Esophagus squamous epithelium (tissue), 5 donors: ENCODE data around the gene PSMB2. TPM values are rescaled to one million over a fixed set of nuclear protein-coding genes. Genes with fewer than 3 reads are reported as not detected.

ENCODE experiments used
- DNase-seq: peaks from one replicate; lab custom pipeline; 2025; lab: John Stamatoyannopoulos, UW
- H3K27ac ChIP-seq, 4 donors: fragments of 200-600 bp; sonication (generic); one replicate each; pipeline ENCODE4 v1.5.1; 2016 to 2019; ENCODE audit warnings: mild to moderate bottlenecking in 1 of 4
- H3K27me3 ChIP-seq, 4 donors: fragments of 200-600 bp; sonication (generic); 1 replicate in 3 of 4; 2 replicates in 1 of 4; pipeline versions ENCODE4 v1.5.1 to v1.6.0; 2017 to 2021; ENCODE audit warnings: antibody characterized with exemption in 1 of 4
- H3K36me3 ChIP-seq, 3 donors: fragments of 200-600 bp; sonication (generic); one replicate each; pipeline ENCODE4 v1.5.1; 2016 to 2019
- H3K4me1 ChIP-seq, 3 donors: fragments of 200-600 bp; sonication (generic); one replicate each; pipeline ENCODE4 v1.5.1; 2017 to 2019
- H3K4me3 ChIP-seq, 4 donors: fragments of 200-600 bp; sonication (generic); 1 replicate in 3 of 4; 2 replicates in 1 of 4; pipeline ENCODE4 v1.5.1; 2016 to 2019; ENCODE audit warnings: mild to moderate bottlenecking in 2 of 4, moderate library complexity in 1 of 4
- H3K9me3 ChIP-seq, 3 donors: fragments of 200-600 bp; sonication (generic); one replicate each; pipeline ENCODE4 v1.5.1; 2016 to 2019
- CTCF ChIP-seq, 6 experiments: fragments of 450-650 bp in 4 of 6; fragments of 200-600 bp in 2 of 6; sonication (generic) in 2 of 6; IDR thresholded peaks; one replicate each; pipeline ENCODE4 v1.5.1; 2016 to 2019; ENCODE audit warnings: antibody characterized with exemption in 6 of 6, mild to moderate bottlenecking in 4 of 6, moderate library complexity in 4 of 6
- POLR2A ChIP-seq, 4 donors: fragments of 450-650 bp; IDR thresholded peaks; one replicate each; pipeline ENCODE4 v1.6.1; 2017; ENCODE audit warnings: antibody characterized with exemption in 4 of 4, mild to moderate bottlenecking in 4 of 4, moderate library complexity in 3 of 4
- WGBS, 2 donors: methylation state at CpG; one replicate each; pipeline ENCODE4 v1.1.5; 2018; 5-methylcytosine and 5-hydroxymethylcytosine counted together
- intact Hi-C: fragments of 100-400 bp; cut with DNase I; formaldehyde crosslinking; loops from one replicate; pipeline ENCODE4 v1.15.0; 2022
- total RNA-seq, 4 donors: library from RNA; depleted of rRNA; stranded (reverse); fragments of >200 nt; gene quantifications; one replicate each; pipeline ENCODE4 v1.1.0, GENCODE V29; 2016
- donor health status: DM: yes; HTN: yes; CAD: no.

PSMB2 gene
- total RNA-seq, 4 donors from 2014 or later = 31.3 to 69.5 (median 39.9) TPM

- no peak for DNase-seq
- WGBS, 2 donors = 96 to 98% methylated on average over 11 to 13 of the region's 25 CpGs
These were observed 50.8 kb downstream of the PSMB2 start for GRCh38 chr1:35590476-35591040.

GRCh38 chr1:35589516-35590427 lies 51.6 kb downstream of the PSMB2 start:
- TF ChIP-seq CTCF (IDR thresholded peaks at IDR 0.05) = no peak
- TF ChIP-seq POLR2A (IDR thresholded peaks at IDR 0.05) = no peak
- 95 to 97% methylated on average over 8 to 13 of the region's 15 CpGs for WGBS, 2 donors
- H3K27ac ChIP-seq = no peak overlapping the region
- H3K36me3 ChIP-seq = peaks cover 0 to 12% (median 0%) of the 10 kb centered on the region in 3 donors
- no peak overlapping the region for H3K4me3 ChIP-seq
- no peaks in the 10 kb centered on the region for H3K9me3 ChIP-seq
- H3K27me3 ChIP-seq = no peaks in the 10 kb centered on the region
- H3K4me1 ChIP-seq = peaks cover 0 to 6% (median 0%) of the 10 kb centered on the region in 3 donors
- intact Hi-C loops = no loop called here
- DNase-seq = no peak

More at GRCh38 chr1:35590476-35591040, 50.8 kb downstream of the PSMB2 start:
- Histone ChIP-seq H3K9me3 (no peaks in the 10 kb centered on the region), H3K4me3 (no peak overlapping the region), H3K27ac (no peak overlapping the region), H3K4me1 (peaks cover 0 to 6% (median 0%) of the 10 kb centered on the region in 3 donors), H3K27me3 (no peaks in the 10 kb centered on the region), H3K36me3 (peaks cover 0 to 12% (median 0%) of the 10 kb centered on the region in 3 donors)
- intact Hi-C loops = no loop called here
- TF ChIP-seq POLR2A (IDR thresholded peaks at IDR 0.05) = no peak
- TF ChIP-seq CTCF (IDR thresholded peaks at IDR 0.05) = no peak

- Histone ChIP-seq H3K4me1 (peaks cover 0 to 3% (median 0%) of the 10 kb centered on the region in 3 donors), H3K27ac (no peak overlapping the region), H3K27me3 (no peaks in the 10 kb centered on the region), H3K9me3 (no peaks in the 10 kb centered on the region), H3K4me3 (no peak overlapping the region), H3K36me3 (peaks cover 0 to 12% (median 0%) of the 10 kb centered on the region in 3 donors)
- WGBS, 2 donors = 78 to 93% methylated on average over 5 of the region's 21 CpGs
- TF ChIP-seq POLR2A (IDR thresholded peaks at IDR 0.05) (no peak), CTCF (IDR thresholded peaks at IDR 0.05) (no peak)
- intact Hi-C loops = no loop called here
- DNase-seq = no peak
These were observed 53.0 kb downstream of the PSMB2 start for GRCh38 chr1:35588197-35588910.

GRCh38 chr1:35587736-35588135 lies 53.6 kb downstream of the PSMB2 start:
- no peaks in the 10 kb centered on the region for H3K27me3 ChIP-seq
- intact Hi-C loops = no loop called here
- H3K4me1 ChIP-seq = no peaks in the 10 kb centered on the region
- TF ChIP-seq POLR2A (IDR thresholded peaks at IDR 0.05) (no peak), CTCF (IDR thresholded peaks at IDR 0.05) (no peak)
- H3K36me3 ChIP-seq = peaks cover 0 to 12% (median 0%) of the 10 kb centered on the region in 3 donors
- no peaks in the 10 kb centered on the region for H3K9me3 ChIP-seq
- no peak for DNase-seq
- WGBS, 2 donors = 81 to 90% methylated on average over 2 to 4 of the region's 6 CpGs
- H3K4me3 ChIP-seq = no peak overlapping the region
- no peak overlapping the region for H3K27ac ChIP-seq
